ENCODE results near the gene EML2.
A peak's percentile ranks its signal among the peaks of the same experiment; 100 is the strongest.

The EML2 gene

DNA sequence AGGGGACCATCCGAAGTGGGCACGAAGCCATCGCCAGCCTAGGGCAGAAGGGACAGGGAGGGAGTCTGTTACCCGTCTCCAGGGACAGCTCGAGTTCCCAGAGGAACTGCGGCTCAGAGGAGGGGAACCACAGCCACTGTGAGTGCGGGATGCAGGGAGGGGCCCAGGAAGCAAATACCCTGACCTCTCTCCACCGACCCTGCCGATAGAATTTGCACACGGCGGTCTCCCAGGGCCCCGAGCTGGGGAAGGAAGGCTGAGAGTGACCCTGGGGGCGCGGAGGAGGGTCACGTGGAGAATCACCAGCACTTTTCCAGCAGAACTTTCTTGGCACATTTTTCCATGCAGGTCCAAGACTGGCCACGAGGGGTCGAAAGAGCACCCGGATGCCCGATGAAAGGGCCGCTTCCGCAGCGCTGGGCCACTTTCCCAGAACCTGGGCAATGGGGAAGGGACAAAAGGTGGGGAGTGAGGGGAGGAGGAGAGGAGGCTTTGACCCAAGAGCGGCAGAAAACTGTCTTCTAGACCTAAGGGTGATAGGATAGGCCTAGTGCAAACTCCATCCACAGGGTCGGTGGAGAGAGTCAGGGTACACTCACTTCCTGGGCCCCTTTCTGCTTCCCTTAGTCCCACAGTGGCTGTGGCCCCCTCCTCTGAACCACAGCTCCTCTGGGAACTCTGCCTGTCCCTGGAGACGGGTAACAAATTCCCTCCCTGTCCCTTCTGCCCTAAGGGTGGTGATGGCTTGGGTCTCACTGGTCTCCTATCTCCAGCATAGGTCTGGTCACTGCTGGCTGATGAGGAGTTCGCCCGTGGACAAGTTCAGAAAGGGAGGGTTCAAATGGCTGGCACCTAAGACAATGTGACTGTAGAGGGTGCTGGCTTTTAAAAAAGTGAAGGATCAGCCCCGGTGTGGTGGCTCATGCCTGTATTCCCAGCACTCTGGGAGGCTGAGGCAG, 31.8 kb downstream of the EML2 start:
- TF ChIP-seq, protein P1, sequence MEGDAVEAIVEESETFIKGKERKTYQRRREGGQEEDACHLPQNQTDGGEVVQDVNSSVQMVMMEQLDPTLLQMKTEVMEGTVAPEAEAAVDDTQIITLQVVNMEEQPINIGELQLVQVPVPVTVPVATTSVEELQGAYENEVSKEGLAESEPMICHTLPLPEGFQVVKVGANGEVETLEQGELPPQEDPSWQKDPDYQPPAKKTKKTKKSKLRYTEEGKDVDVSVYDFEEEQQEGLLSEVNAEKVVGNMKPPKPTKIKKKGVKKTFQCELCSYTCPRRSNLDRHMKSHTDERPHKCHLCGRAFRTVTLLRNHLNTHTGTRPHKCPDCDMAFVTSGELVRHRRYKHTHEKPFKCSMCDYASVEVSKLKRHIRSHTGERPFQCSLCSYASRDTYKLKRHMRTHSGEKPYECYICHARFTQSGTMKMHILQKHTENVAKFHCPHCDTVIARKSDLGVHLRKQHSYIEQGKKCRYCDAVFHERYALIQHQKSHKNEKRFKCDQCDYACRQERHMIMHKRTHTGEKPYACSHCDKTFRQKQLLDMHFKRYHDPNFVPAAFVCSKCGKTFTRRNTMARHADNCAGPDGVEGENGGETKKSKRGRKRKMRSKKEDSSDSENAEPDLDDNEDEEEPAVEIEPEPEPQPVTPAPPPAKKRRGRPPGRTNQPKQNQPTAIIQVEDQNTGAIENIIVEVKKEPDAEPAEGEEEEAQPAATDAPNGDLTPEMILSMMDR (IDR thresholded peaks at IDR 0.05) = peak; percentile 89
- TF ChIP-seq ZFX (IDR thresholded peaks at IDR 0.05; ENCODE audit: borderline replicate concordance) = no peak
- peak overlapping the region; percentile 33 for H3K27ac ChIP-seq

DNA sequence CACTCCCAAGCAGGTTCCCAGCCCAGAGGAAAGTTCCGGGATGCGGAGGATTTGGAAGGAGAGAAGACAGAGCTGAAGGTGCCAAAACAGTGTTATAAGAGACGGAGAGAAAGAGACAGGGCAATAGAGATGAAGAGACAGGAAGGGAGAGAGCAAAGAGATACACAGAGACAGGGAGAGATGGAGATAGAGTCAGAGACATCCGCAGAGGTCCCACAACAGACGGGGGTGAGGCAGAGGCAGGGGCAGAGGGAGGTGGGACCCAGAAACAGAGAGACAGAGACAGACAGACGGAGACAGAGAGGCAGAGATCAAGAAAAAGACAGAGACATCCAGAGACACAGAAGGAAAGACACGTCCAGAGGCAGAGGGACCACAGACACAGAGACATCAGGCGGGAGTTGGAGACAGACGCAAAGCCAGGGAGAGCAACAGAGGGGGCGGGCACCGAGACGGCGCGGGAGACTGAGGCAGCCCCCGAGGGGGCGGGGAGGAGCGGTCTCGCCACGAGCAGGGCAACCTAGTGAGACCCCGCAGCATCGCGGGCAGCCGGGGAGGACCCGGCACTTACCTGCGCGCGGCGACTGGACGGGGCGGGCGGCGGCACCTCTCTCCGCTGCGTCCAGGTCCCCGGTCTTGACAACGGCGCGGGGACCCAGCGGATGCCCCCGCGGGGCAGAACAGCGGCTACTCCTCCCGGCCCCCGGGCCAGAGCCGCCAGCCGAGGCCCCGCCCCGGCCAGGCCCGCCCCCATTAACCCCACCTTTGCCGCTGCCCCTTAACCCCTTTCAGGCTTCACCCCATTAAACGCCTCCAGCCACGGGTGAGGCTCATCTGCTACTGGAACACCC, 37.4 kb downstream of the EML2 start, which contains the start of gene GPR4:
Gene GPR4, minus strand, starts transcription at position 689 of the 851 bp plus-strand sequence. CDS start 10,346 bp downstream, outside the sequence.
- TF ChIP-seq, protein P1 (IDR thresholded peaks at IDR 0.05) = no peak
- TF ChIP-seq ZFX (IDR thresholded peaks at IDR 0.05; ENCODE audit: borderline replicate concordance) = no peak

DNA sequence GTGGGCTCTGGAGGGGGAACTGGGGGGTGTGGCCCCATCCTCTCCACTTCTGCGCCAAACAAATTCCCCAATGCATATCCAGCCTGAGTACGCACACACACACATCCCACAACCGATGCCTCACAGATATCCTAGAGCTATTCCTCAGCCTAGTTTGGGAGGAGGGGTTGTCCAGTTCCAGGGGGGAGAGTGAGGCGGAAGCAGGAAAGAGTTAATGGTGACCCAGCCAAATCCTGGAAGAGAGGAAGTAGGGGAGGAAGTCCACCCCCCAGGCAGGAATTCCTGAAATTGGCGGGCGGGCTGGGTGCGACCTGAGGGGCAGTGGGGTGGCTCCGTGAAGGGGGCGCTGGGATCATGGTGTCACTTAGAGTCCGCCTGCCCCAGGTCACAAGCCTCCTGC, 38.1 kb downstream of the EML2 start:
- TF ChIP-seq ZFX (IDR thresholded peaks at IDR 0.05; ENCODE audit: borderline replicate concordance) = no peak
- TF ChIP-seq, protein P1 (IDR thresholded peaks at IDR 0.05) = no peak
- H3K27ac ChIP-seq = no peak overlapping the region

More for the DNA sequence above, 37.4 kb downstream of the EML2 start, which contains the start of gene GPR4:
- H3K27ac ChIP-seq = no peak within 1 kb of the TSS

DNA sequence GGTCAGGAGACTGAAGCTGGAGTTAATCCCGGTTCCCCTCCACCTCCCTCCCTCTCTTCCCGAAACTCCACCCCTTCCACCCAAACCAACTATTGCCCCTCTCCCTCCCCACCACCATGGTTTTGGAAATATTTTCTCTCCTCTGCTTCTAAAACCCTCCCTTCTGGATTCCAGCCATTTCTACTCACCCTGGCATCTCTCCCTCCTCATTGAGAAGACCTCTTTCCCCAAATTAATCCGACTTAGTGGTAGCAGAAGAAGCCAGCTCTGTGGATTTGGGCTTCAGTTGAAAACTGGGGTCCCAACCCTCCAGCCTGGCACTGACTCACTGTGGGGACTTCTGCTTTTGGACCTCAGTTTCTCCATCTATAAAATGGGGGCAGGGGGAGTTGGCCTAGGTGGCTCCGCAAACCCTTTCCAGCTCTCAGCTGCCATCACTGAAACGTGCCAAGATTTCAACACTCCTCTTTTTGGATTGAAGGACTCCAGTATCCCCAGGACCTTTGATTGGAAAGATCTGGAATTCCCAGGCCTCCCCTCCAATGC, 38.8 kb downstream of the EML2 start:
- TF ChIP-seq, protein P1 (IDR thresholded peaks at IDR 0.05) = no peak
- no peak for TF ChIP-seq ZFX (IDR thresholded peaks at IDR 0.05; ENCODE audit: borderline replicate concordance)
- H3K27ac ChIP-seq = no peak overlapping the region

DNA sequence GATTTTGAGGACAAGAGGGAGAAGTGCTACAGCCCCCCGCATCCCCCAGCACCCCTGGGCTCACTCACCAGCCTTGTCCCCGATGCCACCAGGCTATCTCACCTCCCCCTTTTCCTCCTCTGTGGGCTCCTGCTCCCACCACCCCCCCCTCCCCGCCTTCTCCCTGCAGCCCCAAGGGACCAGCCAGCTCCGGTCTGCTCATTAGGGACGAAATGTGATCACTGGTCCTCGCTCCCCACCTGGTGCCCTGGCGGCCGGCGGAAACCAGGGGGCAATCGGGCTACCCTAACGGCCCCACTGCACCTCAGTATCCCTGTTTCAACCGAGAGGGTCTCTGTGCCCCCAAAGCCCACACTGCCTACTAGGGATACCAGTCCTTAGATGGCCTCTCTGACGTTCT, 39.9 kb downstream of the EML2 start:
- no peak overlapping the region for H3K27ac ChIP-seq
- TF ChIP-seq ZFX (IDR thresholded peaks at IDR 0.05; ENCODE audit: borderline replicate concordance) = no peak
- TF ChIP-seq, protein P1 (IDR thresholded peaks at IDR 0.05) = no peak

DNA sequence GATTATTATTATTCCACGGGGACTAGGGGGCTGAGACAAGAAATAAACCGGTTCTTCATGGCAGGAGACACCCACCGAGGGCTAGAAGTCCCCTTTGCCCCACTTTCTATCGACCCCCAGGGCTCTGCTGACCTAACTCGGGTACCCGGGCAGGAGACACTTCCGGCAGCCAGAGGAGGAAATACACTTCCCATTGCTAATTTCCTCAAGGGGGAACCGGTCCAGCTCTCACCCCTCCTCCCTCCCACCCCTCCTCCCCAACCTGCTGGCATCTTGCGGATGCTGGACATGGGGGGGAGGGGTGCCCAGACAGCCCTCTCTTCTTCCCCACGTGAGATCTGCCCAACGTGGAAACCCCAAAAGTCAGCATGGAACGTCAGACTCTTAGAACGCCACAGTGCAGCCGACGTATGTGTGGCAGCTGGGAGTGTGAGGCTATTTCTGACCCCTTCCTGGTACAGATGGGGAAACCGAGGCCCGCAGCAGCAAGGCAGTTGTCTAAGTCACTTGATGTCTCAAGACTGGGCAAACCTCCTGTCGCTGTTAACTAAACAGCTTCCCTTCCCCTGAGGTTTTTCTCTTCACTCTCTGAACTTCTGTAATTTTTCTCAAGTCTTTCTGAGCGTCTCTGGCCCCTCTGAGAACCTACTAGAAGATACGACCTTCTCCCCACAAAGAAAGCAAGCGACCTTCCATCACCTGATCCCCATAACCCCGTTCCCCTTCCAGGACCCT, 40.8 kb downstream of the EML2 start:
- no peak for TF ChIP-seq ZFX (IDR thresholded peaks at IDR 0.05; ENCODE audit: borderline replicate concordance)
- H3K27ac ChIP-seq = no peak overlapping the region

All from 22Rv1 (cell line).